PFSK-1 (cell line): Measurements from ENCODE around the gene SOCS6.

ENCODE experiments used
- FOXP2 ChIP-seq: optimal IDR thresholded peaks from 2 replicates; pipeline ENCODE3; 2011; ENCODE audit warnings: borderline replicate concordance, control low read depth, inconsistent platforms; ENCODE audit not compliant: insufficient read depth; ENCODE audit errors: extremely low read length, extremely low read depth
- POLR2AphosphoS5 ChIP-seq: IDR thresholded peaks from 2 replicates; pipeline ENCODE4 v1.6.1; 2012; ENCODE audit warnings: low read depth, mild to moderate bottlenecking, control low read depth, low read length, moderate library complexity
- SIN3A ChIP-seq: IDR thresholded peaks from 2 replicates; pipeline ENCODE4 v1.6.1; 2012; ENCODE audit warnings: mild to moderate bottlenecking, low read length, moderate library complexity, borderline replicate concordance; ENCODE audit not compliant: insufficient read depth
- TAF1 ChIP-seq: IDR thresholded peaks from 2 replicates; pipeline ENCODE4 v1.6.1; 2012; ENCODE audit warnings: low read length, control low read depth, borderline replicate concordance; ENCODE audit not compliant: insufficient read depth

- TF ChIP-seq SIN3A (no peak), FOXP2 (no peak), POLR2AphosphoS5 (no peak), TAF1 (no peak)
Observed at GRCh38 chr18:70368903-70369302, 80.1 kb downstream of the SOCS6 start.
